ENCODE results near the gene ABHD1. TPM values are rescaled to one million over a fixed set of nuclear protein-coding genes. Genes with fewer than 3 reads are reported as not detected.

The ABHD1 gene
- 0.13 and 0.20 TPM in 2 replicates for total RNA-seq

GRCh38 chr2:27123302-27124150 is at the start of gene ABHD1:
ABHD1 (plus strand) TSS chr2:27123815; CDS start chr2:27123949, 134 bp downstream.

GRCh38 chr2:27078267-27079194 is 45.1 kb upstream of the ABHD1 start, which contains the start of gene EMILIN1:
EMILIN1 (plus strand) TSS chr2:27078615; CDS start chr2:27079066, 451 bp downstream.

GRCh38 chr2:27086724-27087593 is 36.7 kb upstream of the ABHD1 start, which contains the start of gene KHK:
KHK (plus strand) TSS chr2:27086772; CDS start chr2:27087260, 488 bp downstream.

GRCh38 chr2:27118525-27119329 is 4.9 kb upstream of the ABHD1 start, which contains the start of gene CGREF1:
CGREF1 (minus strand) TSS chr2:27119128; CDS start chr2:27104366, 14,762 bp downstream.

GRCh38 chr2:27133905-27134780 is 10.5 kb downstream of the ABHD1 start, which contains the start of gene PREB:
PREB (minus strand) TSS chr2:27134636; CDS start chr2:27134421, 215 bp downstream.

GRCh38 chr2:27139310-27139709 is 15.7 kb downstream of the ABHD1 start, which contains the start of gene PRR30:
PRR30 (minus strand) TSS chr2:27139410; CDS start chr2:27138329, 1,081 bp downstream.

GRCh38 chr2:27148801-27149439 is 25.3 kb downstream of the ABHD1 start, which contains the start of gene TCF23:
TCF23 (plus strand) TSS chr2:27149004; CDS start chr2:27149134, 130 bp downstream.

Other genes starting within 250 kb of the ABHD1 start
- gene MAPRE3, start 153.2 kb upstream of the ABHD1 start, total RNA-seq = 7.6 and 11.7 TPM in 2 replicates
- 45.8 and 49.5 TPM in 2 replicates for gene TMEM214, start 90.8 kb upstream of the ABHD1 start, total RNA-seq
- gene AGBL5, start 72.1 kb upstream of the ABHD1 start, total RNA-seq = 17.8 and 23.9 TPM in 2 replicates
- gene OST4, start 52.2 kb upstream of the ABHD1 start, total RNA-seq = 378 and 636 TPM in 2 replicates
- gene EMILIN1, start 45.2 kb upstream of the ABHD1 start, total RNA-seq = 283 and 480 TPM in 2 replicates
- gene KHK, start 37.0 kb upstream of the ABHD1 start, total RNA-seq = 0.98 and 0.99 TPM in 2 replicates
- gene CGREF1, start 4.7 kb upstream of the ABHD1 start, total RNA-seq = 30.5 and 40.8 TPM in 2 replicates
- gene PREB, start 10.8 kb downstream of the ABHD1 start, total RNA-seq = 43.3 and 48.8 TPM in 2 replicates
- gene PRR30, start 15.6 kb downstream of the ABHD1 start, total RNA-seq = not detected in 2 replicates
- not detected in 2 replicates for gene TCF23, start 25.2 kb downstream of the ABHD1 start, total RNA-seq
- 155 and 179 TPM in 2 replicates for gene ATRAID, start 88.2 kb downstream of the ABHD1 start, total RNA-seq
- gene SLC5A6, start 88.5 kb downstream of the ABHD1 start, total RNA-seq = 17.2 and 25.6 TPM in 2 replicates
- 37.3 and 75.5 TPM in 2 replicates for gene CAD, start 93.6 kb downstream of the ABHD1 start, total RNA-seq
- 0.03 and 0.26 TPM in 2 replicates for gene SLC30A3, start 139.2 kb downstream of the ABHD1 start, total RNA-seq
- gene DNAJC5G, start 151.6 kb downstream of the ABHD1 start, total RNA-seq = not detected in 2 replicates
- gene TRIM54, start 158.6 kb downstream of the ABHD1 start, total RNA-seq = 0.10 TPM in 1 of 2 replicates, not detected in the other
- gene UCN, start 184.6 kb downstream of the ABHD1 start, total RNA-seq = 0.85 and 1.2 TPM in 2 replicates
- 71.7 and 83.5 TPM in 2 replicates for gene MPV17, start 199.3 kb downstream of the ABHD1 start, total RNA-seq
- gene GTF3C2, start 232.9 kb downstream of the ABHD1 start, total RNA-seq = 24.6 and 31.1 TPM in 2 replicates
- gene EIF2B4, start 246.5 kb downstream of the ABHD1 start, total RNA-seq = 25.2 and 27.7 TPM in 2 replicates
- gene SNX17, start 246.8 kb downstream of the ABHD1 start, total RNA-seq = 111 and 145 TPM in 2 replicates